Breast epithelium (tissue), 3 donors: ENCODE data around the gene HIP1.

ENCODE experiments used
- POLR2A ChIP-seq: fragments of 450-650 bp; IDR thresholded peaks from one replicate; pipeline ENCODE4 v1.6.1; 2016; ENCODE audit warnings: antibody characterized with exemption, mild to moderate bottlenecking, moderate library complexity
- TF ChIP-seq, protein P1 (sequence below), 3 donors: fragments of 450-650 bp; IDR thresholded peaks; one replicate each; pipeline ENCODE4 v1.5.1; 2016 to 2017; ENCODE audit warnings: antibody characterized with exemption in 3 of 3, mild to moderate bottlenecking in 3 of 3, moderate library complexity in 3 of 3

DNA sequence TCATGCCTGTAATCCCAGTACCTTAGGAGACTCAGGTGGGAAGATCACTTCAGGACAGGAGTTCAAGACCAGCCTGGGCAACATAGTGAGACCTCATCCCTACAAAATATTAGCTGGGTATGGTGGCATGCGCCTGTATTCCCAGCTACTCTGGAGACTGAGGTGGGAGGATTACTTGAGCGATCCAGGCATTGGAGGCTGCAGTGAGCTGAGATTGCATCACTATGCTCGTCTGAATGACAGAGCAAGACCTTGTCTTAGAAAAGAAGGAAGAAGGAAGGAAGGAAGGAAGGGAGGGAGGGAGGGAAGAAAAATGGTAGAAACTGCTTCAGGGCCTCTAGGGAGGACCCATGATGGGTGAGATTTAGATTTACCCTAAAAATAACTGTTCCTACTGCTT is 134.3 kb downstream of the HIP1 start:
- TF ChIP-seq, protein P1, sequence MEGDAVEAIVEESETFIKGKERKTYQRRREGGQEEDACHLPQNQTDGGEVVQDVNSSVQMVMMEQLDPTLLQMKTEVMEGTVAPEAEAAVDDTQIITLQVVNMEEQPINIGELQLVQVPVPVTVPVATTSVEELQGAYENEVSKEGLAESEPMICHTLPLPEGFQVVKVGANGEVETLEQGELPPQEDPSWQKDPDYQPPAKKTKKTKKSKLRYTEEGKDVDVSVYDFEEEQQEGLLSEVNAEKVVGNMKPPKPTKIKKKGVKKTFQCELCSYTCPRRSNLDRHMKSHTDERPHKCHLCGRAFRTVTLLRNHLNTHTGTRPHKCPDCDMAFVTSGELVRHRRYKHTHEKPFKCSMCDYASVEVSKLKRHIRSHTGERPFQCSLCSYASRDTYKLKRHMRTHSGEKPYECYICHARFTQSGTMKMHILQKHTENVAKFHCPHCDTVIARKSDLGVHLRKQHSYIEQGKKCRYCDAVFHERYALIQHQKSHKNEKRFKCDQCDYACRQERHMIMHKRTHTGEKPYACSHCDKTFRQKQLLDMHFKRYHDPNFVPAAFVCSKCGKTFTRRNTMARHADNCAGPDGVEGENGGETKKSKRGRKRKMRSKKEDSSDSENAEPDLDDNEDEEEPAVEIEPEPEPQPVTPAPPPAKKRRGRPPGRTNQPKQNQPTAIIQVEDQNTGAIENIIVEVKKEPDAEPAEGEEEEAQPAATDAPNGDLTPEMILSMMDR (IDR thresholded peaks at IDR 0.05) = no peak
- TF ChIP-seq POLR2A = no peak
